MM.1S (cell line): Measurements from ENCODE around the gene P4HA3.

Source experiments
- CTCF ChIP-seq: fragments of 300-600 bp; sonication (generic); IDR thresholded peaks from 2 replicates; pipeline ENCODE4 v1.5.1; 2016; ENCODE audit warnings: antibody characterized with exemption, low read length, mixed read lengths
- EZH2 ChIP-seq: fragments of 300-600 bp; sonication (generic); optimal IDR thresholded peaks from 2 replicates; pipeline ENCODE3; 2017; ENCODE audit warnings: low read depth, mild to moderate bottlenecking, antibody characterized with exemption, low read length, mixed read lengths
- EZH2phosphoT487 ChIP-seq: fragments of 300-600 bp; sonication (generic); IDR thresholded peaks from 2 replicates; pipeline ENCODE4 v1.6.1; 2018; ENCODE audit warnings: antibody characterized with exemption, low read length

GRCh38 chr11:74248469-74248868, 63.0 kb downstream of the P4HA3 start:
- no peak for TF ChIP-seq CTCF
- no peak for TF ChIP-seq EZH2
- no peak for TF ChIP-seq EZH2phosphoT487
